ENCODE data around the gene RTP4. TPM values are rescaled to one million over a fixed set of nuclear protein-coding genes. Genes with fewer than 3 reads are reported as not detected.

The RTP4 gene, protein sequence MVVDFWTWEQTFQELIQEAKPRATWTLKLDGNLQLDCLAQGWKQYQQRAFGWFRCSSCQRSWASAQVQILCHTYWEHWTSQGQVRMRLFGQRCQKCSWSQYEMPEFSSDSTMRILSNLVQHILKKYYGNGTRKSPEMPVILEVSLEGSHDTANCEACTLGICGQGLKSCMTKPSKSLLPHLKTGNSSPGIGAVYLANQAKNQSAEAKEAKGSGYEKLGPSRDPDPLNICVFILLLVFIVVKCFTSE
- total RNA-seq, result 0.77 and 2.1 TPM in 2 replicates

DNA sequence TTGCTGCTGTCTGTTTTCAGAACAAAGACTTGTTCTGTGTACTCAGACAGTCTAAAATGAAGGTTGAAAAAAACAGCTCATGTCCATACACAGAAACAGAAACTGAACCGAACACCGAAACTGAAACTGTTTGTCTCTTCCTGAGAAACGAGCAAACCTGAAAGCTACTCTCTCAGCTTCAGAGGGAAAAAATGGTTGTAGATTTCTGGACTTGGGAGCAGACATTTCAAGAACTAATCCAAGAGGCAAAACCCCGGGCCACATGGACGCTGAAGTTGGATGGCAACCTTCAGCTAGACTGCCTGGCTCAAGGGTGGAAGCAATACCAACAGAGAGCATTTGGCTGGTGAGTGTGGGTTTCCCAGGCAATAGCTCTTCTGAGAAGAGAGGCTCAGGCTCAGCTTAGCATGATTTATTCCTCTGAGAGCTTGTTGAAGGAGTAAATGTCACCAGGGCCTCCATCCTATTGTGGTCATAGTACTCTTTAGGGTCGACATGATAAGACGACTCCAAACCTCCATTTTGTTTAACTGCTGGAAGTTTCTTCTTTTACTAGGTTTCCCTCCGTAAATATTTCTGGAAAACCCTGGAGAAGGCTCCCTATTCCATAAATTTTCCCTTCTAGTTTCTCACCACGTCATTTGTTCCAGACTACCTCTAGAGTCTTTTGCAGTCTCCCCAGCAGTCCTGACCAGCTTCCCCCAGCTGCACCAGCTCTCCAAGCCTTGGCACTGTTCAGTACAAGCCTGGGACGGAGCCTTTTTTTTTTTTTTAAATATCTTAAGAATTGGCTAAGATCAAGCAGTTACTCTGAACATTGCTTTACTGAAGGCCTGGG lies at the start of gene RTP4:
RTP4 (plus strand) TSS at position 135 of the 838 bp plus-strand sequence; CDS start at position 192, 57 bp downstream.

Other genes starting within 250 kb of the RTP4 start
- gene RPL39L, start 228.9 kb upstream of the RTP4 start, total RNA-seq, result 11.3 and 20.4 TPM in 2 replicates
- not detected in 2 replicates for gene RTP1, start 170.9 kb upstream of the RTP4 start, total RNA-seq
- gene MASP1, start 76.6 kb upstream of the RTP4 start, total RNA-seq, result under 0.01 and 0.43 TPM in 2 replicates